Activated T-helper 1 cell treated with Interleukin-2 at 50 U/mL for 16 hours (primary cell): ENCODE results near the gene MRPS34.
"Not testable (repeated sequence)": the region's sequence is repeated elsewhere in the genome, so short reads cannot be mapped to it uniquely, and the experiment has no call there.

Source experiments
- DNase-seq: peaks from one replicate; pipeline ENCODE4 v3.0.0-alpha.2; 2020; ENCODE audit warnings: low read depth

MRPS34 gene

GRCh38 chr16:1749152-1750117 lies 23.5 kb downstream of the MRPS34 start:
- DNase-seq, result no peak

GRCh38 chr16:1747934-1748333 lies 25.0 kb downstream of the MRPS34 start:
- DNase-seq, result no peak

GRCh38 chr16:1746693-1747195 lies 26.2 kb downstream of the MRPS34 start:
- no peak for DNase-seq

GRCh38 chr16:1745900-1746692 lies 26.8 kb downstream of the MRPS34 start:
- no peak for DNase-seq

- no peak for DNase-seq
Observed at GRCh38 chr16:1745181-1745899, 27.6 kb downstream of the MRPS34 start.

- DNase-seq, result no peak
Observed at GRCh38 chr16:1744338-1744840, 28.5 kb downstream of the MRPS34 start.

GRCh38 chr16:1743376-1744337 lies 29.3 kb downstream of the MRPS34 start:
- no peak for DNase-seq

- no peak for DNase-seq
Observed at GRCh38 chr16:1741553-1742165, 31.3 kb downstream of the MRPS34 start.

- no peak for DNase-seq
Observed at GRCh38 chr16:1740781-1741490, 32.0 kb downstream of the MRPS34 start.

GRCh38 chr16:1740234-1740633 lies 32.7 kb downstream of the MRPS34 start:
- no peak for DNase-seq

- DNase-seq, result no peak
Observed at GRCh38 chr16:1734816-1735215, 38.1 kb downstream of the MRPS34 start.

GRCh38 chr16:1734123-1734522 lies 38.8 kb downstream of the MRPS34 start:
- no peak for DNase-seq

GRCh38 chr16:1732551-1732987 lies 40.4 kb downstream of the MRPS34 start:
- not testable (repeated sequence) for DNase-seq

- DNase-seq, result no peak
Observed at GRCh38 chr16:1732071-1732470, 40.9 kb downstream of the MRPS34 start.

- no peak for DNase-seq
Observed at GRCh38 chr16:1731603-1732002, 41.3 kb downstream of the MRPS34 start.

GRCh38 chr16:1731073-1731472 lies 41.9 kb downstream of the MRPS34 start:
- DNase-seq, result no peak

GRCh38 chr16:1729445-1729844 lies 43.5 kb downstream of the MRPS34 start:
- no peak for DNase-seq

GRCh38 chr16:1729026-1729425 lies 43.9 kb downstream of the MRPS34 start:
- DNase-seq, result no peak
